GM15510 (cell line): ENCODE results near the gene NCEH1.

ENCODE experiments used
- POLR2A ChIP-seq: IDR thresholded peaks from 3 replicates; pipeline ENCODE4 v1.6.1; 2011; ENCODE audit warnings: borderline replicate concordance; ENCODE audit not compliant: insufficient read length; ENCODE audit errors: extremely low read depth

Gene NCEH1

DNA sequence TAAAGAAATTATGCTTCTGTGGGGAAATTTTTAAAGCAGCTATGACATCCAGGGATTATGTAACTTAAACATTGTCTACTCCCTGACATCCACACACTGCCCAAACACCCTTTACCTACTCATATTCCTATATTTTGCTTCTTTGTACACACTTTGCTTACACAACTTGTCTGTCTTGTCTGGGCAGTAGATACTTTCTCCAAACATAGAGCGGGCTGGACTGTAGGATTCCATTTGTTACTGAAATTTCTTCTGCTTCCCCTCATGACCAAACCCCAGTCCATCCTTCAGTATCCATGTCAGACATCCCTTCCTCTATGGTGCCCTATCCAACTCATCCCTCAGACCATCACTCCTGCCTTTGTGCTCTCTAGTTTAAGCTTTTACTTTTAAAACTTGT, 19.9 kb downstream of the NCEH1 start:
- TF ChIP-seq POLR2A = no peak

- no peak for TF ChIP-seq POLR2A
These were observed 22.3 kb downstream of the NCEH1 start for GRCh38 chr3:172688588-172688987.

- no peak for TF ChIP-seq POLR2A
These were observed 23.4 kb downstream of the NCEH1 start for GRCh38 chr3:172687501-172687900.

DNA sequence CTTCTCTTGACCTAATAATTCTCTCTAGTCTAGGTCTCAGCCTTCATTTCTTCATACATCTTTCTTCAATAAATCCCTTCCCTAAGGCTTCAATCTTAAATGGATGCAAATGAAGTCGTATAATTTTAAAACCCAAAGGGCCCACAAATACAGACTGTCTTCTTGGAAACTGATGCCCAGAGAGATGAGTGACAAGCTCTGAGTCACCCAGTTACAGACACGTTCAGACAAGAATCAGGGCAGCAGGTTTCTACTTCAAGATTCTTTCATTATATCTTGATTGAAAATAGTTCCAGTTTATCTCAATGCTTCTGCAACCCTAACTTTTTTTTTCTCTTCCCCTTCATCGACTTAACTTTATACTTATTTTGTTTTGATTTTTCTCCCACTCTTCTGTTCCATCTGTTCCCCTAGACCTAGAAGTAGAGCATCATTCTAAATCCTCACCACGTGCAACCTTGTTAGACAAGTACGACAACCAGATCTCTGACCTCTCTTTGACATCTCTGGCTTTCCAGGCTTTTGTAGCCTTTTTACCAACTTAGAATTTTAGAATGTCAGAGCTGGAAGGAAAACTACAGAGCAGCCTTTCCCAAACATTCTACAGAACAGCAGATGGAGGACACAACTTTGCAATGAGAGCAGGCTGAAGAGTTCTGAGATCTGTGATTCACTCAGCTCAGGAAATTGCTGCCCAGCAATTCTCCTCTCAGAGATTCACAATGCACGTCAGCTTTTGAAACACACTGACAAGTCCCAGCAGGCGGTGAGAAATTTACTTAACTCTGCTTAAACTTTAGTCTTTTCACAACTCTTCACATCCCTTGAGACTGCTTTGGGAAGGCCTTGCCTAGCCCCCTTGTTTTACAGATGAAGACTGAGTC, 25.3 kb downstream of the NCEH1 start:
- TF ChIP-seq POLR2A = no peak

GRCh38 chr3:172680684-172681083, 30.2 kb downstream of the NCEH1 start:
- no peak for TF ChIP-seq POLR2A

DNA sequence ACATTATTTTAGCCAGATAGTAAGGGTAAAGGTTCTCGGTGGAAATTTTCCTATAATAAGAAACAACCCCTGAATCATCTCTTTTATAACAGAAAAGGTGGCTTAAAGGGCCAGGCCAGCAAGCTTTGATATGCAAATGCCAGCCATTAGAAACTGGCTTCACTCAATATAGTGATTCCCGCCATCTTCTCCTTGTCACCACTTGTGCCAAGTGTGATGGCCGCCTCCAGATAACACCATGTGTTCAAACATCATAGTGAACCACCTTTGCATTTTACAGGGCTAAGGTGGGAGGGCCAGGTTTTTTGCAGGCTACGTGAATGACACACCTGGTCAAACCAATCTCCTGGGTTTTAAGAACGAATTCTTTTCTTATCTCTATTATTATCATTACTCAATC, 31.3 kb downstream of the NCEH1 start:
- TF ChIP-seq POLR2A = no peak

DNA sequence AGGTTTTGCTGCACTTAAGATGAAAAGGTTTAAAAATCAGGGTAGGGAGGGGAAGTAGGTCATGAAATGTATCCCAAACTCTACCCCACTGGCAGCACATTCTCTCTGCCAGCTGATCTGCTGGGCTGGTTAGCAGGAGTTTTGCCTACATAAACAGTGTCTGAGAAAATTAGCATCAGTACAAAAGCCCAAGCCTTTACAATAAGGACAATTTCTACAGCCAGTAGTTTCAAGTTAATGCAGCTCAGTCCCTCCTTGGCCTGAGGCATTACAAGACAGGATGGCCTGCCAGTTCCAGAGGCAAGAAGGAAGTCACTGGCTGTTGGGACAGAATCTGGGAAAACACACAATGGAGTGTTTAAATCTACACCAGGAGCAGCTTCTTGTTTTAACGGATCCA, 32.8 kb downstream of the NCEH1 start:
- no peak for TF ChIP-seq POLR2A

GRCh38 chr3:172676196-172676922, 34.5 kb downstream of the NCEH1 start:
- no peak for TF ChIP-seq POLR2A

- TF ChIP-seq POLR2A = no peak
These were observed 35.2 kb downstream of the NCEH1 start for GRCh38 chr3:172675441-172676193.

DNA sequence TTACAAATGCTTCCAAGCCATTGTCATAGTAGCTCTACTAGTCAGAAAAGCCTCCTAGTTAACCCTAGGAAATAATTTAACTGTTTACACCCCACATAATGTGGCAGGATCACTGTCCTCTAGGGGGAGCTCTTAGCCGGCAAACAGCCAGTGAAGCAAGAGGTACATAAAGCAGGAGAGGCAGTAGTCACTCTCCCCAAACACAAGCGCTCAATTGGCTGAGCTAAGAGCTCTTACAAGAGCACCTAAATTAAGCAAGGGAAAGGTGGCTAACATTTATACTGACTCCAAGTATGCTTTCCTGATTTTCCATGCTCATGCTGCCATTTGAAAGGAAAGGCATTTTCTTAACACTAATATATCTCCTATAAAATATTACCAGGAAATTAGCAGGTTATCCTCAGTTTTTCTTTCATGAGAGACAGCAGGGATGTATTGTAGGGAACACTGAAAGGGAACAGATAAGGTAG, 37.6 kb downstream of the NCEH1 start:
- no peak for TF ChIP-seq POLR2A

DNA sequence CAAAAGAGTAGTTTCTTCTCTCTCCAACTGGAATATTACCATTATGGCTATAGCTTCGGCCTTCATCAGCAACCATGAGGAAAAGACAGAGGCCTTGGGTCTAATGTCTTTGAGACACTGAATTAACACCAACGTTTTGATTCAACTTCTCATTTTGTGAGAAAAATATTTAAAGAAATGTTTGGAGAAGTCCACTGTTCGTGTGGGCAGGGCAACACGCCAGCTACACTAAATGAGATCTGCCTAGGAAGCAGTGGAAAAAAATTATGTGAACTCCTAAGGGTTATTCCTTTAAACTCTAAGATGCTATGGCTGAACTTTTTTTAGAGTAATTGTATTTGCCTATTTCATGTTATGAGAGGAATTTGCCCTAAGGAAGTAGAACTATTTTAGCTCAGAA, 41.8 kb downstream of the NCEH1 start:
- no peak for TF ChIP-seq POLR2A

GRCh38 chr3:172666873-172667694, 43.8 kb downstream of the NCEH1 start:
- no peak for TF ChIP-seq POLR2A

DNA sequence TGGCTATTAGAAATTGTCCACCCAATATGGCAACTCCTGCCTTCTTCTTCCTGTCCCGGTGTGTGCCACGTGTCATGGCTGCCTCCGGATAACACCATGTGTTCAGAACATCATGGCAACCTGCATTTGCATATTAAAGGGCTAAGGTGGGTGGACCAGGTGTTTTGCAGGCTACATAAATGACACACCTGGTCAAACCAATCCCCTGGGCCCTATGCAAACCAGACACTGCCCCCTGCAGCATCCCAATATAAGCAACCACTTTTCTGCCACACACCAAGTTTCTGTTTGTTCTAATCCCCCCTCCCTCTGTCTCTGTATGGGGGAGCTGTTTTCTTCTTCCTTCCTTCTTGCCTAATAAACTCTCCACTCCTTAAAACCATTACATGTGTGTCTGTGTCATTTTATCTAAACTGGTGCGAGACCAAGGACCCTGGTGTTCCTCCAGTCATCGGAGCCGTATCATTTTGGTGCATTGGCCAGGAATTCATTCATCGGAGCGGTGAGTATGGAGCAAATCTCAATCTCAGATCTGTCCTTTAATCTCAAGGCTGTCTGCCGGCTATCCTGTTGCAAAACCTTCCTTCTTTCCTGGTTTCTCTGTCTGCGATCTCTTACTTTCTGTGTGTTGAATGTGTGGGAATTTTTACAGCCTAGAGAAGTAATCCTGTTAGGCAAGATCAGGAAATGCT, 44.5 kb downstream of the NCEH1 start:
- no peak for TF ChIP-seq POLR2A
